Eye (tissue), 1 donor: ENCODE measurements around the gene AFF3.
A peak's percentile ranks its signal among the peaks of the same experiment; 100 is the strongest.

Source experiments
- DNase-seq: peaks from one replicate; pipeline ENCODE4 v3.0.0-alpha.2; 2015

The AFF3 gene

GRCh38 chr2:99648906-99649789 lies 493.2 kb downstream of the AFF3 start:
- DNase-seq, result no peak

- peak; percentile 59 for DNase-seq
These were observed 494.1 kb downstream of the AFF3 start for GRCh38 chr2:99648178-99648844.

- no peak for DNase-seq
These were observed 496.4 kb downstream of the AFF3 start for GRCh38 chr2:99645960-99646359.

- DNase-seq, result peak; percentile 67
These were observed 498.0 kb downstream of the AFF3 start for GRCh38 chr2:99644419-99644787.

GRCh38 chr2:99643787-99644418 lies 498.5 kb downstream of the AFF3 start:
- peak; percentile 45 for DNase-seq

GRCh38 chr2:99641999-99642398 lies 500.4 kb downstream of the AFF3 start:
- no peak for DNase-seq

- peak; percentile 33 for DNase-seq
These were observed 501.7 kb downstream of the AFF3 start for GRCh38 chr2:99640635-99641151.

- DNase-seq, result no peak
These were observed 503.6 kb downstream of the AFF3 start for GRCh38 chr2:99638791-99639190.

- DNase-seq, result no peak
These were observed 505.2 kb downstream of the AFF3 start for GRCh38 chr2:99637159-99637697.

- DNase-seq, result peak; percentile 33
These were observed 506.0 kb downstream of the AFF3 start for GRCh38 chr2:99636144-99637034.

- DNase-seq, result no peak
These were observed 506.7 kb downstream of the AFF3 start for GRCh38 chr2:99635710-99636109.

- DNase-seq, result no peak
These were observed 508.2 kb downstream of the AFF3 start for GRCh38 chr2:99634234-99634633.

- DNase-seq, result no peak
These were observed 510.7 kb downstream of the AFF3 start for GRCh38 chr2:99631700-99632099.

GRCh38 chr2:99629320-99629719 lies 513.1 kb downstream of the AFF3 start:
- DNase-seq, result no peak

- DNase-seq, result no peak
These were observed 516.2 kb downstream of the AFF3 start for GRCh38 chr2:99626158-99626557.

GRCh38 chr2:99624677-99625076 lies 517.7 kb downstream of the AFF3 start:
- no peak for DNase-seq

GRCh38 chr2:99623613-99624012 lies 518.8 kb downstream of the AFF3 start:
- no peak for DNase-seq

GRCh38 chr2:99623035-99623434 lies 519.4 kb downstream of the AFF3 start:
- DNase-seq, result no peak

GRCh38 chr2:99622534-99622933 lies 519.9 kb downstream of the AFF3 start:
- no peak for DNase-seq

GRCh38 chr2:99621774-99622173 lies 520.6 kb downstream of the AFF3 start:
- DNase-seq, result no peak

GRCh38 chr2:99621106-99621505 lies 521.3 kb downstream of the AFF3 start:
- no peak for DNase-seq

GRCh38 chr2:99619151-99619550 lies 523.2 kb downstream of the AFF3 start:
- no peak for DNase-seq
